Jurkat, Clone E6-1 (cell line): ENCODE data around the gene ZC2HC1B.
"Not testable (repeated sequence)": the region's sequence is repeated elsewhere in the genome, so short reads cannot be mapped to it uniquely, and the experiment has no call there.

ENCODE experiments used
- DNase-seq: peaks from one replicate; pipeline ENCODE4 v3.0.0-alpha.2; 2011; ENCODE audit warnings: low read depth, low spot score
- H3K4me3 ChIP-seq: 2 replicates; pipeline ENCODE4 v1.5.1; 2011; ENCODE audit warnings: mild to moderate bottlenecking, low read length, control low read depth, moderate library complexity

ZC2HC1B gene

GRCh38 chr6:143859891-143860660, 4.2 kb upstream of the ZC2HC1B start:
- no peak overlapping the region for H3K4me3 ChIP-seq
- no peak for DNase-seq

DNA sequence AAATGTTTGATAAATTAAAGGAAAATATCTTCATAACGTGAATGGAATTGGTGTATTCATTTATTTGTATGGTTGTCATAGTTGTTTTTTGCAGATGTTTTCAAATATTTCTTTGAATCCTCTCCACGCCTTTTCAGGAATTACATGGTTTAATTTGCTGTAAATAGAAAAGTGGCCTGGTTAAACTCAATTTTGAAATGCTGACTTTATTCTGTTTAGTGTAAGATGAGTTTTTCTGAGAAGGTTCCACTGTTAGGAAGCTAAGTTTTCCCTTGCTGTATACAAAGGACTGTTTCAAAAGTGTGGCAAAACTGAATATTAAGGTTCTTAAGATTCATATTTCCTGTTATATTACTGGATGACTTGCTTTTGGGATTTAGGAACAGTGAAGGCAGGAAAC, 503 bp upstream of the ZC2HC1B start:
- H3K4me3 ChIP-seq: no peak overlapping the region
- no peak for DNase-seq

GRCh38 chr6:143867236-143867635, 3.0 kb downstream of the ZC2HC1B start:
- no peak overlapping the region for H3K4me3 ChIP-seq
- no peak for DNase-seq

- DNase-seq, H3K4me3 ChIP-seq: not testable (repeated sequence)
Measured at GRCh38 chr6:143868808-143869207, 4.5 kb downstream of the ZC2HC1B start.

GRCh38 chr6:143871202-143871730, 7.0 kb downstream of the ZC2HC1B start:
- not testable (repeated sequence) for H3K4me3 ChIP-seq, DNase-seq

DNA sequence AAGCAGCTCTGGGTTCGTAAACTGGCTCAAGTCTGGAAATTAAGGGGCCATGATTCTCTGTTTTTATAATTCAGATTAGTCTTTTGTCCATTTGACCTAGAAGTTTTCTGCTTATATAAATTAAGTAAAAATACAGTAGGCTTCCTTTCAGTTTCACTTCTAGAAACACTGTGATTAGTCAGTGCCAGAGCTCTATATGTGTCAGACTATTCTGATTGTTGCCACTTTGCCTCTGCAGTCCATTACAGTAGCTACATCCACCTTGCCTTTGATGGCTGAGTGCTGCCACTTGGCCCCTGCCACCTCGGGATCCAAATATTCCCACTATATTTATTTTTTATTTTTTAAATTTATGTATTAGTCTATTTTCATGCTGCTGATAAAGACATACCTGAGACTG, 7.9 kb downstream of the ZC2HC1B start:
- no peak overlapping the region for H3K4me3 ChIP-seq
- DNase-seq: no peak

DNA sequence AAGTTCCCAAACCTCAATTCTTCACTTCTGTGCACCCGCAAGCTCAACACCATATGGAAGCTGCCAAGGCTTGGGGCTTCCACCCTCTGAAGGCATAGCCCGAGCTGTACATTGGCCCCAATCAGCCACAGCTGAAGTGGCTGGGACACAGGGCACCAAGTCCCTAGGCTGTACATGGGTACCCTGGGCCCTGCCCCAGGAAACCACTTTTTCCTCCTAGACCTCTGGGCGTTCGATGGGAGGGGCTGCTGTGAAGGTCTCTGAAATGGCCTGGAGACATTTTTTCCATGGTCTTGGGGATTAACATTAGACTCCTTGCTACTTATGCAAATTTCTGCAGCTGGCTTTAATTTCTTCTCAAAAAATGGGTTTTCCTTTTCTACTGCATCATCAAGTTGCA, 9.3 kb downstream of the ZC2HC1B start:
- not testable (repeated sequence) for H3K4me3 ChIP-seq, DNase-seq

DNA sequence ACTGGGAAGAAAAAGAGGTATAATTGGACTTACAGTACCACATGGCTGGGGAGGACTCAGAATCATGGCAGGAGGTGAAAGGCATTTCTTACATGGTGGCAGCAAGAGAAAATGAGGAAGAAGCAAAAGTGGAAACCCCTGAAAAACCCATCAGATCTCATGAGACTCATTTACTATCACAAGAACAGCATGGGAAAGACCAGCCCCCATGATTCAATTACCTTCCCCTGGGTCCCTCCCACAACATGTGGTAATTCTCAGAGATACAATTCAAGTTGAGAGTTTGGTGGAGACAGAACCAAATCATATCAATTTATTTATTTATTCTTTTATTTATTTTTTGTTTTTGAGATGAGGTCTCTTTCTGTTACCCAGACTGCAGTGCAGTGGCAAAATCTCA, 10.2 kb downstream of the ZC2HC1B start:
- not testable (repeated sequence) for H3K4me3 ChIP-seq, DNase-seq

GRCh38 chr6:143877584-143878271, 13.5 kb downstream of the ZC2HC1B start:
- H3K4me3 ChIP-seq: no peak overlapping the region
- DNase-seq: no peak

- no peak for DNase-seq
Measured at GRCh38 chr6:143878272-143878760, 14.0 kb downstream of the ZC2HC1B start.

DNA sequence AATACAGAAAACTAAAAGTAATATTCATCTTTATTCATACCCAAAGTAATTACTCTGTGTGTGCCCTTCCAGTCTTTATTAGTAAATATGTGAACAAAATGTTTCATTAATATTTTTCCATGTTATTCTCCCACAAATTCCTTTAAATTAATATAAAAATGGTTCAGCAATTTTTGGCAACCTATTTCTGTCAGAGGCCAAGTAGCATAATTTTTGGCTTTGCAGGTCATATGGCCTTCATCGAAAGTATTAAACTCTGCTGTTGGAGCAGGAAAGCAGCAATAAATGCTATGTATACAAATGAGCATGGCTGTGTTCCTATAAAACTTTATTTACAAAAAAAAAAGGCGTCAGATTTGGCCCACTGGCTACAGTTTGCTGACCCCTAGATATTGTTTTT, 16.1 kb downstream of the ZC2HC1B start:
- no peak for DNase-seq
- H3K4me3 ChIP-seq: no peak overlapping the region

More at GRCh38 chr6:143878272-143878760, 14.0 kb downstream of the ZC2HC1B start:
- H3K4me3 ChIP-seq: no peak overlapping the region

DNA sequence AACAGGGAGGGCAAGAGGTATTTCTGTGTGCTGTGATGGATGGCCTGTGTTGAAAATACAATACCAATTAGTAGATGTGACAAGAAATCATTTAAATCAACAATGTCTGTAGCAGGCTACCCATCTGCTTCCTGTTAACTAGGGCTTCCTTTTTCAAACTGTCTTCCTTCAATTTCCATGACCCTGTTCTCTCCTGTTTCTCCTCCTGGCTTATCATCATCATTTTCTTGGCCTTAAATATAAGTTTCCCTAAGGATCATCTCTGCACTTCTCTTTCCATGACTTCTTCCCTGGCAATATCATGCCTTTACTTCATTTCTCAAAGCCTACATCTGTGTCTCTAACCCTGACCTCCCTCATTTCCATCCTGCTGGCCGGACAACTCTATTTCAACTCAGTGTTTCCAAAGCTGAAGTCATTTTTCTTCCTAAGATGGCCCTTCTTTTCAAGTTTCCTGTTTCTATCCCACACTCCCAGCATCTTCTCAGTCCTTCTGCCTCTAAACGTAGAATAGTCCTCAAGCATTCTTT, 18.2 kb downstream of the ZC2HC1B start:
- DNase-seq: no peak
- no peak overlapping the region for H3K4me3 ChIP-seq

GRCh38 chr6:143884216-143884900, 20.1 kb downstream of the ZC2HC1B start:
- no peak overlapping the region for H3K4me3 ChIP-seq
- DNase-seq: no peak

- no peak overlapping the region for H3K4me3 ChIP-seq
- no peak for DNase-seq
Measured at GRCh38 chr6:143885116-143885515, 20.8 kb downstream of the ZC2HC1B start.

DNA sequence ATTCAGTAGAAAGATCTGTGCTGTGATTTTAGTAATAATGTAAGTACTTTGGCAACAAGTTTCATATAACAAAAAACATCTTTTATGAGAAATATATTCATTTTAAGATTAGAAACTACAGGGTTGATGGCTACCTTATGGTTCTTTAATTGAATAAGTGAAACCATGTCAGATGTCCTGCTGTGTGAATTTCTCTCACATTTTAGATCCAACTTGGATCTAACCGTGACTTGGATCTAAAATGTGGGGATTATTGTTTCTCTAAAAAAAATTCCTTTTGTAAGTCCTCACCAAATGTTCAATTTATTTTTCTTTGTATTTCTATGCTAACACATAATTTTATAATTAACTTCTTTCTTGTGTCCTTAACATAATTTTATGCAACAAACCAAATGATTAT, 30.4 kb downstream of the ZC2HC1B start:
- no peak for DNase-seq
- no peak overlapping the region for H3K4me3 ChIP-seq

GRCh38 chr6:143896126-143896860, 32.0 kb downstream of the ZC2HC1B start:
- H3K4me3 ChIP-seq: no peak overlapping the region
- no peak for DNase-seq

DNA sequence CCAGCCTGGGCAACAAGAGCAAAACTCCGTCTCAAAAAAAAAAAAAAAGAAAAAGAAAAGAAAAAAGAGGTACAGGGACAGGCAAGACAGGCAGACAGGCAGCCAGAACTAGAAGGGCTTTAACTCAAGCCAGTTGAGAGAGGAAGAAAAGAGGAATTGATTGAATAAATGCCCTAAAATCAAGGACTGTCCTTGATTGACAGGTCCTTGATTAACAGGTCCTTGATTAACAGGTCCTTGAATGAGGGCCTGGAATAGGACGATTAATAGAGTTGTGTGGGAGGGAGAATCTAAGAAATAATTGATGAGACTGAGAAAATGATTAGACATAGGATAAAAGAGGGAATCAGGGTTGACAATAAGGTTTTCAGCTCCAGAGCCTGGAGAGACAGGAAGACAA, 36.1 kb downstream of the ZC2HC1B start:
- DNase-seq: no peak
- no peak overlapping the region for H3K4me3 ChIP-seq

- no peak for DNase-seq
- H3K4me3 ChIP-seq: no peak overlapping the region
Measured at GRCh38 chr6:143901885-143902750, 37.8 kb downstream of the ZC2HC1B start.
